Measurements from ENCODE around the gene TMEM266.

TMEM266 gene

GRCh38 chr15:76175442-76175841 is 115.7 kb downstream of the TMEM266 start:
- Histone ChIP-seq H3K27me3 (ENCODE audit: insufficient read depth, insufficient read length) (no peaks in the 10 kb centered on the region), H3K9ac (ENCODE audit: insufficient read length, low read depth) (no peak overlapping the region), H3K36me3 (ENCODE audit: insufficient read depth, insufficient read length, low read length) (no peaks in the 10 kb centered on the region), H3K9me3 (ENCODE audit: insufficient read depth, low read length) (no peaks in the 10 kb centered on the region; the same call in 1 of the 2 replicates), H3K4me1 (ENCODE audit: insufficient read depth, insufficient read length) (peaks cover 11% of the 10 kb centered on the region), H3K4me3 (ENCODE audit: insufficient read length, low read depth) (no peak overlapping the region)
- TF ChIP-seq YY1 (IDR thresholded peaks at IDR 0.05; ENCODE audit: insufficient read depth, insufficient read length), result no peak
- DNase-seq (ENCODE audit: low read depth, low spot score), result no peak

GRCh38 chr15:76176059-76176458 is 116.3 kb downstream of the TMEM266 start:
- H3K9me3 ChIP-seq (ENCODE audit: insufficient read depth, low read length), result no peaks in the 10 kb centered on the region; the same call in 1 of the 2 replicates

GRCh38 chr15:76176487-76177085 is 116.8 kb downstream of the TMEM266 start:
- H3K9me3 ChIP-seq (ENCODE audit: insufficient read depth, low read length), result no peaks in the 10 kb centered on the region; the same call in 1 of the 2 replicates
- H3K27me3 ChIP-seq (ENCODE audit: insufficient read depth, insufficient read length), result no peaks in the 10 kb centered on the region
- no peak for DNase-seq (ENCODE audit: low read depth, low spot score)
- H3K36me3 ChIP-seq (ENCODE audit: insufficient read depth, insufficient read length, low read length), result no peaks in the 10 kb centered on the region
- peaks cover 11% of the 10 kb centered on the region for H3K4me1 ChIP-seq (ENCODE audit: insufficient read depth, insufficient read length)
- H3K9ac ChIP-seq (ENCODE audit: insufficient read length, low read depth), result no peak overlapping the region
- H3K4me3 ChIP-seq (ENCODE audit: insufficient read length, low read depth), result no peak overlapping the region
- TF ChIP-seq ZNF274 (IDR thresholded peaks at IDR 0.05; ENCODE audit: low read depth, low read length), result no peak
- TF ChIP-seq SUZ12 (IDR thresholded peaks at IDR 0.05; ENCODE audit: extremely low read depth, insufficient read depth, insufficient read length), result no peak
- TF ChIP-seq YY1 (IDR thresholded peaks at IDR 0.05; ENCODE audit: insufficient read depth, insufficient read length), result no peak

More at GRCh38 chr15:76176059-76176458, 116.3 kb downstream of the TMEM266 start:
- no peak for TF ChIP-seq YY1 (IDR thresholded peaks at IDR 0.05; ENCODE audit: insufficient read depth, insufficient read length)
- no peak for TF ChIP-seq ZNF274 (IDR thresholded peaks at IDR 0.05; ENCODE audit: low read depth, low read length)
- TF ChIP-seq SUZ12 (IDR thresholded peaks at IDR 0.05; ENCODE audit: extremely low read depth, insufficient read depth, insufficient read length), result no peak
- Histone ChIP-seq H3K4me3 (ENCODE audit: insufficient read length, low read depth) (no peak overlapping the region), H3K36me3 (ENCODE audit: insufficient read depth, insufficient read length, low read length) (no peaks in the 10 kb centered on the region), H3K4me1 (ENCODE audit: insufficient read depth, insufficient read length) (peaks cover 11% of the 10 kb centered on the region), H3K27me3 (ENCODE audit: insufficient read depth, insufficient read length) (no peaks in the 10 kb centered on the region), H3K9ac (ENCODE audit: insufficient read length, low read depth) (no peak overlapping the region)
- DNase-seq (ENCODE audit: low read depth, low spot score), result no peak

GRCh38 chr15:76177491-76178040 is 117.8 kb downstream of the TMEM266 start:
- Histone ChIP-seq H3K36me3 (ENCODE audit: insufficient read depth, insufficient read length, low read length) (no peaks in the 10 kb centered on the region), H3K4me1 (ENCODE audit: insufficient read depth, insufficient read length) (peaks cover 11% of the 10 kb centered on the region), H3K9ac (ENCODE audit: insufficient read length, low read depth) (no peak overlapping the region), H3K27me3 (ENCODE audit: insufficient read depth, insufficient read length) (no peaks in the 10 kb centered on the region), H3K9me3 (ENCODE audit: insufficient read depth, low read length) (no peaks in the 10 kb centered on the region; the same call in 1 of the 2 replicates), H3K4me3 (ENCODE audit: insufficient read length, low read depth) (no peak overlapping the region)
- no peak for DNase-seq (ENCODE audit: low read depth, low spot score)
- no peak for TF ChIP-seq ZNF274 (IDR thresholded peaks at IDR 0.05; ENCODE audit: low read depth, low read length)
- no peak for TF ChIP-seq SUZ12 (IDR thresholded peaks at IDR 0.05; ENCODE audit: extremely low read depth, insufficient read depth, insufficient read length)
- no peak for TF ChIP-seq YY1 (IDR thresholded peaks at IDR 0.05; ENCODE audit: insufficient read depth, insufficient read length)

- no peaks in the 10 kb centered on the region for H3K36me3 ChIP-seq (ENCODE audit: insufficient read depth, insufficient read length, low read length)
- TF ChIP-seq SUZ12 (IDR thresholded peaks at IDR 0.05; ENCODE audit: extremely low read depth, insufficient read depth, insufficient read length), result no peak
- no peak for TF ChIP-seq YY1 (IDR thresholded peaks at IDR 0.05; ENCODE audit: insufficient read depth, insufficient read length)
- no peak for TF ChIP-seq ZNF274 (IDR thresholded peaks at IDR 0.05; ENCODE audit: low read depth, low read length)
- no peak overlapping the region for H3K4me3 ChIP-seq (ENCODE audit: insufficient read length, low read depth)
- H3K27me3 ChIP-seq (ENCODE audit: insufficient read depth, insufficient read length), result no peaks in the 10 kb centered on the region
- no peak for DNase-seq (ENCODE audit: low read depth, low spot score)
- H3K9me3 ChIP-seq (ENCODE audit: insufficient read depth, low read length), result no peaks in the 10 kb centered on the region; the same call in 1 of the 2 replicates
- H3K9ac ChIP-seq (ENCODE audit: insufficient read length, low read depth), result peak overlapping the region; percentile 24
- H3K4me1 ChIP-seq (ENCODE audit: insufficient read depth, insufficient read length), result peaks cover 11% of the 10 kb centered on the region
These were observed 118.7 kb downstream of the TMEM266 start for GRCh38 chr15:76178296-76179000.

- Histone ChIP-seq H3K36me3 (ENCODE audit: insufficient read depth, insufficient read length, low read length) (no peaks in the 10 kb centered on the region), H3K4me1 (ENCODE audit: insufficient read depth, insufficient read length) (peaks cover 14% of the 10 kb centered on the region), H3K9ac (ENCODE audit: insufficient read length, low read depth) (no peak overlapping the region), H3K4me3 (ENCODE audit: insufficient read length, low read depth) (no peak overlapping the region), H3K27me3 (ENCODE audit: insufficient read depth, insufficient read length) (no peaks in the 10 kb centered on the region), H3K9me3 (ENCODE audit: insufficient read depth, low read length) (no peaks in the 10 kb centered on the region; the same call in 1 of the 2 replicates)
- DNase-seq (ENCODE audit: low read depth, low spot score), result no peak
- TF ChIP-seq YY1 (IDR thresholded peaks at IDR 0.05; ENCODE audit: insufficient read depth, insufficient read length), result no peak
- TF ChIP-seq ZNF274 (IDR thresholded peaks at IDR 0.05; ENCODE audit: low read depth, low read length), result no peak
- no peak for TF ChIP-seq SUZ12 (IDR thresholded peaks at IDR 0.05; ENCODE audit: extremely low read depth, insufficient read depth, insufficient read length)
These were observed 119.2 kb downstream of the TMEM266 start for GRCh38 chr15:76179023-76179422.

- H3K9me3 ChIP-seq (ENCODE audit: insufficient read depth, low read length), result no peaks in the 10 kb centered on the region
- H3K4me3 ChIP-seq (ENCODE audit: insufficient read length, low read depth), result no peak overlapping the region
- peaks cover 14% of the 10 kb centered on the region for H3K4me1 ChIP-seq (ENCODE audit: insufficient read depth, insufficient read length)
- TF ChIP-seq SUZ12 (IDR thresholded peaks at IDR 0.05; ENCODE audit: extremely low read depth, insufficient read depth, insufficient read length) (no peak), ZNF274 (IDR thresholded peaks at IDR 0.05; ENCODE audit: low read depth, low read length) (no peak), YY1 (IDR thresholded peaks at IDR 0.05; ENCODE audit: insufficient read depth, insufficient read length) (no peak)
- H3K36me3 ChIP-seq (ENCODE audit: insufficient read depth, insufficient read length, low read length), result no peaks in the 10 kb centered on the region
- no peak for DNase-seq (ENCODE audit: low read depth, low spot score)
- H3K9ac ChIP-seq (ENCODE audit: insufficient read length, low read depth), result no peak overlapping the region
- H3K27me3 ChIP-seq (ENCODE audit: insufficient read depth, insufficient read length), result no peaks in the 10 kb centered on the region
These were observed 120.5 kb downstream of the TMEM266 start for GRCh38 chr15:76180321-76180720.
